AG04449 (cell line): Measurements from ENCODE around the gene EXOC7.

ENCODE experiments used
- CTCF ChIA-PET: fragments of 350-600 bp; formaldehyde crosslinking; extraction: SDS; loops from one replicate; lab custom pipeline; 2021; ENCODE audit warnings: antibody characterized with exemption; lab: Yijun Ruan, JAX
- POLR2A ChIA-PET: fragments of 400-600, 350-600 bp; formaldehyde crosslinking; extraction: SDS; loops from one replicate; lab custom pipeline; 2020; ENCODE audit warnings: antibody characterized with exemption, inconsistent platforms; lab: Yijun Ruan, JAX
- DNase-seq: peaks from one replicate; pipeline ENCODE4 v3.0.0-alpha.2; 2010; ENCODE audit warnings: low read depth, low spot score
- H3K4me3 ChIP-seq: 2 replicates; pipeline ENCODE4 v1.5.1; 2011; ENCODE audit warnings: low read depth, mild to moderate bottlenecking, control low read depth, low read length
- TF ChIP-seq, protein P1 (sequence below): IDR thresholded peaks from one replicate; pipeline ENCODE4 v1.5.1; 2011; ENCODE audit warnings: mild to moderate bottlenecking, moderate library complexity, low read length, control low read depth, inconsistent platforms; ENCODE audit not compliant: insufficient read depth; ENCODE audit errors: missing control alignments

The EXOC7 gene

DNA sequence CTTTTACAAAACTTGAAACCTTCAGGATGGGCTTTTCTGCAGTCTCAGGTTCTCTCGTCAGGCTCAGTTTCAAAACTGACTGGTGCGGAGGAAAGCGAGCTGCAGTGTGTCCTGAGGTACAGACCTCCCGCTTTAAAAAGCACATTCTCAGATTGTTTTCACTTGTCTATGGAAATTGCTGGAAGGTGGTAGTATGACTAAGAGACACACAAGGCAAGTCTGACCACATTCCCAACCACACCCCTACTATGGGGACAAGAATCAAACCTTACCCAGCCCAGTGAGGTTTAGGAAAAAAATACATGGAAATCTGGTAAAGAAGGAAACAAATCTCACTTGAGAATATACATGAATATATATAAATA is 49.5 kb downstream of the EXOC7 start:
- CTCF ChIA-PET: interaction anchor here (0.9 to 2.4 kb wide), 5 partner anchors 12 to 226 kb away, joined by 3 to 11 read pairs (median 3); no protein-coding TSS in a partner anchor

DNA sequence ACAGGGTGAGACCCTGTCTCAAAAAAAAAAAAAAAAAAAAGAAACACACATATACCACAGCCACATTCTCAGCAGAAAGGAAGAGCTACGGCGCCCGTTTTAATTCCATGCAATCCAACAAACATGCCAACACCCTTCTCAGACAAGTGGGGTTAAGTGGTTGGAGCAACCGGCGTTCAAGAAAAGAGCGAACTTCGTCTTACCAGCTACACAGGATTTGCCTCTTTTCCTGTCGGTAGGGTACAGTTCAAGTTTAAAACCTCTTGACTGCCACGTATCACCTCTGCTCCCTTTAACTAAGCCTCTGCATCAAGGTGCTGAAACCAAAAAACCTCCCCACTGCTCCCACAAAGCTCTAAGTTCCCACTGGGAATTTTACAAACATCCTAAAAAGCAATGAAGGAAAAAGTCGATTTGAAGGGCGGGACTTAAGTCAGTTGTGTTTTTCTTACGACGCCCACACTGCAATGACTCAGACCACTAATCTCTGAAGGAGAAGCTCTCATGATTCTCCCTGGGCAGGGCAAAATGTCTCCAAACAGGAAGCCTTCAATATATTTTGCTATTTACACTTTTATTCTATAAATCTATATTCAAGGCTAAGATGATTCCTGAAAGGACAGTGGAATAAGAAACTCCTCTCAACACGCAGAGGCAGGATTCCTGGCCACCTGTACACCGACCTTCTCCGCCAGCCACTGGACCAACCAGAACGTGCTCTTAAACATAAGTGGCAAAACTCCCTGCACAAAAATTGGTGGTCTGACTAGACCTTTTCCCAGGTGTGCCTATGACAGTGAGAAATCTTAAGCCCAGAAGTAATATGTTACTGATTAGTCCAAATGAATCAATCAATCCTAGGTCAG is 50.1 kb downstream of the EXOC7 start:
- no peak for DNase-seq
- ChIA-PET CTCF (interaction anchor here (0.9 to 2.4 kb wide), 6 partner anchors 12 to 226 kb away, joined by 3 to 11 read pairs (median 4); no protein-coding TSS in a partner anchor), POLR2A (no interaction called here)
- TF ChIP-seq, protein P1, sequence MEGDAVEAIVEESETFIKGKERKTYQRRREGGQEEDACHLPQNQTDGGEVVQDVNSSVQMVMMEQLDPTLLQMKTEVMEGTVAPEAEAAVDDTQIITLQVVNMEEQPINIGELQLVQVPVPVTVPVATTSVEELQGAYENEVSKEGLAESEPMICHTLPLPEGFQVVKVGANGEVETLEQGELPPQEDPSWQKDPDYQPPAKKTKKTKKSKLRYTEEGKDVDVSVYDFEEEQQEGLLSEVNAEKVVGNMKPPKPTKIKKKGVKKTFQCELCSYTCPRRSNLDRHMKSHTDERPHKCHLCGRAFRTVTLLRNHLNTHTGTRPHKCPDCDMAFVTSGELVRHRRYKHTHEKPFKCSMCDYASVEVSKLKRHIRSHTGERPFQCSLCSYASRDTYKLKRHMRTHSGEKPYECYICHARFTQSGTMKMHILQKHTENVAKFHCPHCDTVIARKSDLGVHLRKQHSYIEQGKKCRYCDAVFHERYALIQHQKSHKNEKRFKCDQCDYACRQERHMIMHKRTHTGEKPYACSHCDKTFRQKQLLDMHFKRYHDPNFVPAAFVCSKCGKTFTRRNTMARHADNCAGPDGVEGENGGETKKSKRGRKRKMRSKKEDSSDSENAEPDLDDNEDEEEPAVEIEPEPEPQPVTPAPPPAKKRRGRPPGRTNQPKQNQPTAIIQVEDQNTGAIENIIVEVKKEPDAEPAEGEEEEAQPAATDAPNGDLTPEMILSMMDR: no peak
- no peak overlapping the region for H3K4me3 ChIP-seq

More for the DNA sequence above, 49.5 kb downstream of the EXOC7 start:
- POLR2A ChIA-PET: no interaction called here
- TF ChIP-seq, protein P1: no peak
- DNase-seq: no peak
- no peak overlapping the region for H3K4me3 ChIP-seq

DNA sequence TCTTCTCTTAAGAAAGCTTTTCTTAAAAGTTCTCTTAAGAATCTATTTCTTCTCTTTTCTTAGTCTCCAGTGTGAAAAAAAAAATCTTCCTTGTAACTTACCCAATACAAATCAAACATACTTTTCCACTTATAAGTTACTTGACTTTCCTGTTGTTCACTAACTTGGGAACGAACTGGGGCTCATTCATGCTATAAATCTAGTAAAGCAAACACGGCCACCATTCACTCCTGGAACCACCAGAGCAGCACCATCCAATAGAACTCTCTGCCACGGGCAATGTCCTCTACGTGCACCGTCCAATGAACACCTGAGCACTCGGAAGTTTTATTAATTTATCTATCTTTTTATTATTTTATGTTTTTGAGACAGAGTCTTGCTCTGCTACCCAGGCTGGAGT is 52.0 kb downstream of the EXOC7 start:
- ChIA-PET POLR2A (no interaction called here), CTCF (interaction anchor here (1.0 to 1.5 kb wide), 3 partner anchors 14 to 70 kb away, joined by 3 to 7 read pairs (median 4); no protein-coding TSS in a partner anchor)
- DNase-seq: no peak
- TF ChIP-seq, protein P1: no peak
- no peak overlapping the region for H3K4me3 ChIP-seq

DNA sequence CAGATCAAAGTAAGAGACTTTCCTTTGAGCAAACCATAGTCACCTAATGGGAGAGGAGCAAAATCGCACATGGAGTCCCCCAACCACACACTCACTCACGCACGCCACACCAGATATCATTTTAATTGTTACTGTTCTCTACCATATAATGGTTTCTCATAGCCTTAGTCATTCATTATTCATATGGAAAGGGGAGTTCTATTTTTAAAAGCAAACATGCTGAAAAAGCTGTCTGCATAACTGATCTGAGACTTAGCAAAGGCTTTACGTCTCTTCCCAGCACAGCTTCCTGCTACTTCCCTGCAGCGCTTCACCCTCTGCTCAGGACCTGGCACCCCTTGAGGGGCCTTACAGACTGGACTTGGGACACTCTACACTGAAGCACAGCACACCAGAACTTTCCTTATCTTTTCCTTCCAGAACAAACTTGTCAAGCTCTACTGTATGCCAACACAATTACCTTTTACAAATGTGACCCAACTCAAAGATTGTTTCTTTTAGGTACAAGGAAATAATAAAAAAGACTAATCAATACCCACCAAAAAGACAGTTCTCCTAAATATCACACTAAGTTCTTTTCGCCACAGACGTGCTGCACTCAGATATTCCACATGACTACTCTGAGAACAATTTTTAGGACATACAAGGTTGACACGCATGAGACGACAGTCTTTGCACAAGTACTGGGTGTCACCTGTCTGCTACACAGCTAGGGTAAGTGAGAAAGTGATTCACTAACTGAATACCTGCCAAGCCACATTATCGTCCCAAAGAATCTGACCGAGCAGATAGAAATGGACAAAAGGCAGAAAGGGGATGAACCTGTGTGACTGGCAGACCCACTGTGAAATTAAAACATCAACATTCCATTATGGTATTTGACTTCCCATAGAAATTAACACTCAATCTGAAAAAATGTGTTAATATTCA is 52.8 kb downstream of the EXOC7 start:
- no peak overlapping the region for H3K4me3 ChIP-seq
- TF ChIP-seq, protein P1: no peak
- ChIA-PET POLR2A (no interaction called here), CTCF (interaction anchor here (1.0 to 1.5 kb wide), 4 partner anchors 15 to 229 kb away, joined by 3 to 7 read pairs (median 4); no protein-coding TSS in a partner anchor)
- DNase-seq: no peak

DNA sequence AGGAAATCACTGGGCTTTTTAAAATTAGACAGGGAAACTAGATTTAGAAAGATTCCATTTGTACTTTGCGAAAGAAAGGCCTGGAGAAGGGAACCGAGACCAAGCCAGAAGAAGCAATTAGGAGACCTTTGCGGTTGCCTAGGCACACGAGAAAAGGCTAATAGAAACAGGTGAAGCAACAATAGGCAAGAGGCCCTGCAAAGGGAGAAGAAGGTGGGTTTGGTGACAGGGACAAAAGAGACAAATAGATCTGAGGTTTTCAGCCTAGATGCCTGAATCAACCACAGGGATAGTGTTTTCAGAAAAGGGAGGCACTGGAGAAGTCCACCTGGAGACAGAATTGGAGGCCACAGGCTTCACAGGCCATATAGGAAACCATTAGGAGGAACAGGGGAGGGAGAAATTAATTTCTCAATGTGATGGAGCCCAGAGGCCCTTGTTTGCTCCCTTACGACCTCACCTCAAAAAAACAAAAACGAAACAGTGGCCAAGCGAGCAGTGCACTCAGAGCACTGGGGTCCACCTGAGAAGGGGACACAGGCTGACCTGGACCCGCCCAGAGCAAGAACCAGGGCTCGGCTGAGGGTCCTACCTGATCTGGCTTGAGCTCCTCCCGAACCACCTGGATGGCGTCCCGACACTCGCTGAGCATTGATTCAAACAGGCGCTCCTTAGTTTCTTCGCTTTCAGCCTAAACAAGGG is 53.6 kb downstream of the EXOC7 start:
- ChIA-PET CTCF (interaction anchor here (1.0 to 1.8 kb wide), 3 partner anchors 36 to 230 kb away, joined by 3 to 8 read pairs (median 7); no protein-coding TSS in a partner anchor), POLR2A (no interaction called here)
- TF ChIP-seq, protein P1: no peak
- no peak overlapping the region for H3K4me3 ChIP-seq
- DNase-seq: no peak
